Brain pericyte (primary cell): ENCODE data around the gene ASTN2.

Experiments
- DNase-seq: peaks from one replicate; pipeline ENCODE4 v3.0.0-alpha.2; 2012; ENCODE audit warnings: low read depth, low spot score

The ASTN2 gene

GRCh38 chr9:116966199-116966598 is 448.7 kb downstream of the ASTN2 start:
- no peak for DNase-seq

- no peak for DNase-seq
These were observed 450.6 kb downstream of the ASTN2 start for GRCh38 chr9:116964258-116964657.

GRCh38 chr9:116959809-116960208 is 455.0 kb downstream of the ASTN2 start:
- DNase-seq: no peak

GRCh38 chr9:116958881-116959280 is 456.0 kb downstream of the ASTN2 start:
- no peak for DNase-seq

GRCh38 chr9:116954731-116955130 is 460.1 kb downstream of the ASTN2 start:
- no peak for DNase-seq

GRCh38 chr9:116953271-116953670 is 461.6 kb downstream of the ASTN2 start:
- no peak for DNase-seq

GRCh38 chr9:116952436-116952810 is 462.4 kb downstream of the ASTN2 start:
- no peak for DNase-seq

GRCh38 chr9:116951588-116952435 is 463.0 kb downstream of the ASTN2 start:
- DNase-seq: no peak

- no peak for DNase-seq
These were observed 469.0 kb downstream of the ASTN2 start for GRCh38 chr9:116945817-116946216.

GRCh38 chr9:116944714-116945534 is 469.9 kb downstream of the ASTN2 start:
- DNase-seq: no peak

- DNase-seq: no peak
These were observed 470.9 kb downstream of the ASTN2 start for GRCh38 chr9:116943970-116944369.

GRCh38 chr9:116942593-116943061 is 472.2 kb downstream of the ASTN2 start:
- DNase-seq: no peak

GRCh38 chr9:116941266-116941665 is 473.6 kb downstream of the ASTN2 start:
- DNase-seq: no peak

- no peak for DNase-seq
These were observed 474.1 kb downstream of the ASTN2 start for GRCh38 chr9:116940614-116941215.

- no peak for DNase-seq
These were observed 475.2 kb downstream of the ASTN2 start for GRCh38 chr9:116939614-116940013.

GRCh38 chr9:116939161-116939560 is 475.7 kb downstream of the ASTN2 start:
- DNase-seq: no peak

GRCh38 chr9:116937361-116937760 is 477.5 kb downstream of the ASTN2 start:
- no peak for DNase-seq

- no peak for DNase-seq
These were observed 479.5 kb downstream of the ASTN2 start for GRCh38 chr9:116935149-116935897.

- no peak for DNase-seq
These were observed 480.7 kb downstream of the ASTN2 start for GRCh38 chr9:116934131-116934530.

- DNase-seq: no peak
These were observed 481.6 kb downstream of the ASTN2 start for GRCh38 chr9:116933251-116933650.

- DNase-seq: no peak
These were observed 485.2 kb downstream of the ASTN2 start for GRCh38 chr9:116929621-116930020.

GRCh38 chr9:116928884-116929283 is 486.0 kb downstream of the ASTN2 start:
- no peak for DNase-seq
